Lower leg skin (tissue), 3 donors: ENCODE data around the gene ANKS1A.

Source experiments
- CTCF ChIP-seq, 3 donors: fragments of 450-650 bp; IDR thresholded peaks; one replicate each; pipeline ENCODE4 v1.5.1; 2016; ENCODE audit warnings: antibody characterized with exemption in 3 of 3, mild to moderate bottlenecking in 3 of 3, moderate library complexity in 2 of 3
- POLR2A ChIP-seq, 2 donors: fragments of 450-650 bp; IDR thresholded peaks; one replicate each; pipeline ENCODE4 v1.6.1; 2016 to 2017; ENCODE audit warnings: antibody characterized with exemption in 2 of 2, mild to moderate bottlenecking in 1 of 2, moderate library complexity in 1 of 2

GRCh38 chr6:34950849-34951248, 61.8 kb downstream of the ANKS1A start:
- TF ChIP-seq CTCF (IDR thresholded peaks at IDR 0.05) (no peak), POLR2A (IDR thresholded peaks at IDR 0.05) (no peak)
